K562 (cell line): Measurements from ENCODE around the gene MAPK13. TPM values are rescaled to one million over a fixed set of nuclear protein-coding genes. Genes with fewer than 3 reads are reported as not detected.
A peak's percentile ranks its signal among the peaks of the same experiment; 100 is the strongest.

ENCODE experiments used
- ARHGAP35 ChIP-seq: fragments of 450-650 bp; IDR thresholded peaks from 2 replicates; pipeline ENCODE4 v1.6.1; 2018; ENCODE audit not compliant: partially characterized antibody
- CBX2 ChIP-seq: fragments of 200-600 bp; sonication (generic); IDR thresholded peaks from one replicate; pipeline ENCODE4 v1.6.1; 2012; ENCODE audit warnings: mild to moderate bottlenecking, low read length, inconsistent platforms; ENCODE audit not compliant: insufficient read depth, poor library complexity, severe bottlenecking
- DACH1 ChIP-seq: fragments of 450-650 bp; IDR thresholded peaks from 2 replicates; pipeline ENCODE4 v1.6.1; 2018; ENCODE audit not compliant: partially characterized antibody
- FOSL1 ChIP-seq: fragments of 200-800 bp; sonication (Bioruptor generic); conservative IDR thresholded peaks from 2 replicates; pipeline ENCODE4 v1.6.1; 2016; ENCODE audit warnings: missing genetic modification characterization, missing compliant biosample characterization
- HMGN3 ChIP-seq: IDR thresholded peaks from 2 replicates; pipeline ENCODE4 v1.6.1; 2011; ENCODE audit warnings: borderline replicate concordance, low read depth, mild to moderate bottlenecking, mixed read lengths, low read length; ENCODE audit not compliant: insufficient read length; ENCODE audit errors: extremely low read depth
- HNRNPL ChIP-seq: fragments of 200-400 bp; formaldehyde crosslinking; IDR thresholded peaks from 2 replicates; pipeline ENCODE4 v1.6.1; 2017; ENCODE audit warnings: low read depth, mild to moderate bottlenecking, low read length
- HOXB6 ChIP-seq: fragments of 250-450 bp; sonication (Bioruptor Pico); IDR thresholded peaks from 2 replicates; pipeline ENCODE4 v1.5.1; 2022; ENCODE audit warnings: mild to moderate bottlenecking, borderline replicate concordance
- KDM4B ChIP-seq, 2 experiments: fragments of 450-650 bp in 1 of 2; sonication (generic) in 1 of 2; IDR thresholded peaks; 2 replicates each; pipeline ENCODE4 v1.6.1; 2016 to 2017; ENCODE audit warnings: borderline replicate concordance in 2 of 2, antibody characterized with exemption in 1 of 2, low read depth in 1 of 2, mild to moderate bottlenecking in 1 of 2
- KHSRP ChIP-seq: fragments of 450-650 bp; IDR thresholded peaks from 2 replicates; pipeline ENCODE4 v1.6.1; 2017
- LARP7 ChIP-seq: fragments of 450-650 bp; IDR thresholded peaks from 2 replicates; pipeline ENCODE4 v1.6.1; 2016
- MTA1 ChIP-seq: fragments of 450-650 bp; IDR thresholded peaks from 2 replicates; pipeline ENCODE4 v1.6.1; 2017; ENCODE audit warnings: borderline replicate concordance
- MTF1 ChIP-seq: fragments of 250-450 bp; sonication (Bioruptor Pico); IDR thresholded peaks from 2 replicates; pipeline ENCODE4 v1.9.0; 2021; ENCODE audit warnings: moderate library complexity, mild to moderate bottlenecking, inconsistent platforms, borderline replicate concordance
- POLR2A ChIP-seq: fragments of 450-650 bp; conservative IDR thresholded peaks from 2 replicates; pipeline ENCODE4 v1.6.1; 2016
- RBM34 ChIP-seq: fragments of 200-400 bp; formaldehyde crosslinking; IDR thresholded peaks from 2 replicates; pipeline ENCODE4 v1.6.1; 2018; ENCODE audit warnings: low read length, borderline replicate concordance; ENCODE audit not compliant: insufficient read depth
- RFX7 ChIP-seq: fragments of 250-450 bp; sonication (Bioruptor Pico); IDR thresholded peaks from 2 replicates; pipeline ENCODE4 v1.5.1; 2021; ENCODE audit warnings: mild to moderate bottlenecking
- ZNF12 ChIP-seq: sonication (generic); formaldehyde crosslinking; IDR thresholded peaks from 2 replicates; pipeline ENCODE4 v1.4.0; 2020; ENCODE audit warnings: mild to moderate bottlenecking, missing genetic modification reagents
- ZNF212 ChIP-seq: fragments of 450-650 bp; formaldehyde crosslinking; IDR thresholded peaks from 2 replicates; pipeline ENCODE4 v1.4.0; 2020; ENCODE audit warnings: mild to moderate bottlenecking
- ZNF23 ChIP-seq: fragments of 250-450 bp; sonication (Bioruptor Pico); IDR thresholded peaks from 2 replicates; pipeline ENCODE4 v1.4.0; 2020; ENCODE audit warnings: mild to moderate bottlenecking
- ZNF239 ChIP-seq: fragments of 250-450 bp; sonication (Bioruptor Pico); IDR thresholded peaks from 2 replicates; pipeline ENCODE4 v1.4.0; 2020; ENCODE audit warnings: mild to moderate bottlenecking
- ZNF253 ChIP-seq: fragments of 250-450 bp; sonication (Bioruptor Pico); conservative IDR thresholded peaks from 2 replicates; pipeline ENCODE4 v1.6.1; 2021; ENCODE audit warnings: mild to moderate bottlenecking
- ZNF436 ChIP-seq: fragments of 250-450, 450-650 bp; sonication (Bioruptor Pico); formaldehyde crosslinking; IDR thresholded peaks from 2 replicates; pipeline ENCODE4 v1.7.0; 2020; ENCODE audit warnings: mild to moderate bottlenecking
- ZNF668 ChIP-seq: fragments of 250-450 bp; sonication (Bioruptor Pico); IDR thresholded peaks from 2 replicates; pipeline ENCODE4 v1.8.0; 2022; ENCODE audit warnings: mild to moderate bottlenecking, inconsistent platforms
- ZNF717 ChIP-seq: fragments of 250-450 bp; sonication (Bioruptor Pico); IDR thresholded peaks from 2 replicates; pipeline ENCODE4 v1.5.0; 2021
- ZNF766 ChIP-seq: fragments of 200-800 bp; sonication (Bioruptor generic); conservative IDR thresholded peaks from 2 replicates; pipeline ENCODE4 v1.6.1; 2016; ENCODE audit warnings: missing genetic modification characterization, missing compliant biosample characterization
- polyA plus RNA-seq, 8 experiments: library from polyadenylated mRNA; depleted of rRNA in 4 of 8; stranded (reverse) in 5 of 8; unstranded in 3 of 8; fragments of >200 nt; fragmentation: Nextera tagmentation in 2 of 8; fragmentation: Illumina TruSeq in 1 of 8; extraction: Ambion mirVana in 2 of 8; extraction: Trizol in 1 of 8; gene quantifications; 2 replicates each; pipeline versions ENCODE4 v1.2.1 to v1.2.3, GENCODE V29; 2011 to 2014; ENCODE audit warnings: inconsistent platforms in 1 of 8, missing spikeins in 1 of 8
- total RNA-seq, 7 experiments: library from RNA; depleted of rRNA in 6 of 7; stranded (reverse); fragments of >200 nt in 6 of 7; fragmentation: Illumina TruSeq in 2 of 7; extraction: Trizol in 2 of 7; gene quantifications; 2 replicates each; pipeline versions ENCODE4 v1.2.1 to v1.2.3, GENCODE V29; 2011 to 2021; ENCODE audit warnings: low replicate concordance in 1 of 7
- TF ChIP-seq, protein P1 (sequence below): sonication (generic); formaldehyde crosslinking; IDR thresholded peaks from 2 replicates; pipeline ENCODE4 v1.9.0; 2022; ENCODE audit warnings: mild to moderate bottlenecking, missing genetic modification reagents
- TF ChIP-seq, protein P2 (sequence below): fragments of 250-450 bp; sonication (Bioruptor Pico); IDR thresholded peaks from 2 replicates; pipeline ENCODE4 v1.5.0; 2020; ENCODE audit warnings: mild to moderate bottlenecking
- TF ChIP-seq, protein P3 (sequence below): fragments of 450-650 bp; formaldehyde crosslinking; IDR thresholded peaks from 2 replicates; pipeline ENCODE4 v1.4.0; 2020; ENCODE audit warnings: mild to moderate bottlenecking

MAPK13 gene
- total and polyA plus RNA-seq, 9 of the 15 experiments (the other 6 are each of a cell fraction or from before 2014, with no cell fraction given) = 0.03 to 2.3 (median 0.48) TPM; not detected in 1

DNA sequence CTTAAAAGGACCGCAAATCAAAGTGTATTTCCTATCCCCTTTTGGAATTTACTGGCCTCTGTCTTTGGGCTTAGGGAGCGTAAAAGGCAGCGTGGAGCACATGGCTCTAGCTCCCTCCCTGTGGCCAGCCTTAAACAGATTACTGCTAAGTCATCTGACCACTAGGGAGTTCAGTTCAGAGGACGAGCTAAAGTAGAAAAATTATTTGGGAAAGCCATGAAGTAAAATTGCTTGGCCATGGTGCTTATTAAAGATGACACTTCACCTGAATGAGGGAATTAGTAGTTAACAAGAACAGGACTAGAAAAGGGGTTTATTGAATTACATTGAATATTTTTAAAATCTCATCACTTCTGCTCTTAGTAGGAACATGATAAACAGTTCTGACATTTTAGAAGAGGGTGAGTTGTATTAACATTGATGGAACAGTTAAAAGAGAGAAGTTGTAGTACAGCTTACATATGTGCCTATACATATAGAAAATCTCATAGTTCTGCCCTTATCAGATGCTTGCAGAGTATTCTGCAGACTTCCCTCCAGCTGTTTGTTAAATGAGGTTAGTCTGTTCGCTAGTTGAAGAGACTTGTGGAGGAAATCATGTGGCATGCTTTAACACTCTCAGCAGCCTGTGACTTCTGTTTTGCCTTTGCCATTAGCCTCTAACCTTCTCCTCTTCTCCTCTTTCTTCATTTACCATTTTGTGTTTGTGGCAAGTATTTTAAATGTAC lies 31.2 kb upstream of the MAPK13 start (continued):
- TF ChIP-seq ZNF717 (no peak), ZNF212 (no peak), KHSRP (0 out of 2 replicates have a peak, but pooled peaks have one; percentile 0), KDM4B (IDR thresholded peaks at IDR 0.05; ENCODE audit: borderline replicate concordance in 2 of 2, low read depth in 1 of 2) (0 out of 4 replicates have a peak, but pooled peaks of 1 of the 2 experiments have one; percentile 87), ZNF23 (CRISPR knock-in tag) (no peak), HMGN3 (no peak), RFX7 (CRISPR knock-in tag) (no peak), ARHGAP35 (no peak), RBM34 (no peak), HNRNPL (no peak), MTF1 (no peak), LARP7 (no peak), ZNF253 (no peak), ZNF12 (CRISPR knock-in tag) (no peak), MTA1 (no peak), ZNF239 (CRISPR knock-in tag) (peak; percentile 48), POLR2A (no peak), ZNF436 (CRISPR knock-in tag) (no peak), ZNF668 (CRISPR knock-in tag) (peak; percentile 18; the same call in 1 of the 2 replicates), DACH1 (peak; percentile 83), CBX2 (no peak), ZNF766 (CRISPR knock-in tag) (no peak), HOXB6 (CRISPR knock-in tag) (no peak), FOSL1 (no peak)
- TF ChIP-seq, protein P1, sequence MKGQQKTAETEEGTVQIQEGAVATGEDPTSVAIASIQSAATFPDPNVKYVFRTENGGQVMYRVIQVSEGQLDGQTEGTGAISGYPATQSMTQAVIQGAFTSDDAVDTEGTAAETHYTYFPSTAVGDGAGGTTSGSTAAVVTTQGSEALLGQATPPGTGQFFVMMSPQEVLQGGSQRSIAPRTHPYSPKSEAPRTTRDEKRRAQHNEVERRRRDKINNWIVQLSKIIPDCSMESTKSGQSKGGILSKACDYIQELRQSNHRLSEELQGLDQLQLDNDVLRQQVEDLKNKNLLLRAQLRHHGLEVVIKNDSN (CRISPR knock-in tag) = no peak
- TF ChIP-seq, protein P2, sequence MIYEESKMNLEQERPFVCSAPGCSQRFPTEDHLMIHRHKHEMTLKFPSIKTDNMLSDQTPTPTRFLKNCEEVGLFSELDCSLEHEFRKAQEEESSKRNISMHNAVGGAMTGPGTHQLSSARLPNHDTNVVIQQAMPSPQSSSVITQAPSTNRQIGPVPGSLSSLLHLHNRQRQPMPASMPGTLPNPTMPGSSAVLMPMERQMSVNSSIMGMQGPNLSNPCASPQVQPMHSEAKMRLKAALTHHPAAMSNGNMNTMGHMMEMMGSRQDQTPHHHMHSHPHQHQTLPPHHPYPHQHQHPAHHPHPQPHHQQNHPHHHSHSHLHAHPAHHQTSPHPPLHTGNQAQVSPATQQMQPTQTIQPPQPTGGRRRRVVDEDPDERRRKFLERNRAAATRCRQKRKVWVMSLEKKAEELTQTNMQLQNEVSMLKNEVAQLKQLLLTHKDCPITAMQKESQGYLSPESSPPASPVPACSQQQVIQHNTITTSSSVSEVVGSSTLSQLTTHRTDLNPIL (CRISPR knock-in tag) = no peak
- TF ChIP-seq, protein P3, sequence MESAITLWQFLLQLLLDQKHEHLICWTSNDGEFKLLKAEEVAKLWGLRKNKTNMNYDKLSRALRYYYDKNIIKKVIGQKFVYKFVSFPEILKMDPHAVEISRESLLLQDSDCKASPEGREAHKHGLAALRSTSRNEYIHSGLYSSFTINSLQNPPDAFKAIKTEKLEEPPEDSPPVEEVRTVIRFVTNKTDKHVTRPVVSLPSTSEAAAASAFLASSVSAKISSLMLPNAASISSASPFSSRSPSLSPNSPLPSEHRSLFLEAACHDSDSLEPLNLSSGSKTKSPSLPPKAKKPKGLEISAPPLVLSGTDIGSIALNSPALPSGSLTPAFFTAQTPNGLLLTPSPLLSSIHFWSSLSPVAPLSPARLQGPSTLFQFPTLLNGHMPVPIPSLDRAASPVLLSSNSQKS (CRISPR knock-in tag) = no peak
